CD4-positive, alpha-beta T cell treated with Interleukin-15 for 4 hours (primary cell): ENCODE data around the gene RPTOR.

ENCODE experiments used
- DNase-seq: peaks from one replicate; pipeline ENCODE4 v3.0.0-alpha.2; 2020; ENCODE audit warnings: low spot score

Gene RPTOR

GRCh38 chr17:80980397-80981061, 435.9 kb downstream of the RPTOR start:
- peak; percentile 42 for DNase-seq

GRCh38 chr17:80981062-80981902, 436.6 kb downstream of the RPTOR start:
- DNase-seq, result no peak

DNA sequence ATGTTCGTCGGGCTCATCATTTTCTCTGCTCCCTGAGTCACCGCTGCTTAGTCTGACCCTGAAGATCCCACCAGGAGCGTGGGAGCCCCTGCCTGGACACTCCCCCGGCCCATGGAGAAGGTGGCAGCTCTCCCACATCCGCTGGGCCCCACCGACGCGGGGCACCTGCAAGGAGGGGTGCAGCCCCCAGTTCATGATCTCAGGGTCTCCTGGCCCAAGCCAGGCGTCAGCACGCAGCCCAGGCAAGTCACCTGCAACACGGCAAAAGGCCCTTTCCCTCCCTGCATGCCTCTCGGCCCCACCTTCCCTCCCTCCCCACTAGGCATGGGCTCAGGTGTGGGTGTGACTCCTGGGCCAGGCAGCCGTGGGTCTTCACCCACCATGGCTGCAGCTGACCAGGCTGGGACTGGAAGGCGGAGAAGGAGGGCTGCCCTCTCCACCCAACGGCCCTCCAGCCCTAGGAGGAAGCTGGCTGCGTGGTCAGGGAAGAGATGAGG, 437.3 kb downstream of the RPTOR start:
- no peak for DNase-seq

DNA sequence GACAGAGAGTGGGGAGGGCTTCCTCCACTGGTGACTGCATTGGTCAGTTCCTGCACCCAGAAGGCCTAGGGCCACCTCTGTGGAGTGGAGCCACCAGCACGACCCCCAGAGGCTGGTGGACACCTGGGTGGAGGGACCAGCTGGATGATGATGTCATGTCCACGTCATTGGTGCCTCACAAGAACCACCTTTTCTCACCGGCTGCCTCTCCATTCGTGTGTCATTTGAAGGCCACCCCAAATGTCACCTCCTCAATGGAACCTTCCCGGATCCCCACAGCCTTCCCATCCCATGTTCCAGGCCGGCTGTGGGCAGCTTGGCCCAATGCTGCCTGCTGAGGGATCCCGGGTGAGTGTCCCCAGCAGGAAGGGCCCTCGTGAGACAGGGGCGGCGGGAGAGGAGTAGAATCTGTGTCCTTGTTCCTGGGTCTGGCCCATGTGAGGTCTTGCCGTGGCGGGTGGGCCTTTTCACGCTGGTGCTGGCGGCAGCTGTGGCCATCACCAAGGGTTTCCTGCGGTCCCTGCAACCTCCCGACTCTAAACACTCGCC, 437.9 kb downstream of the RPTOR start:
- no peak for DNase-seq

DNA sequence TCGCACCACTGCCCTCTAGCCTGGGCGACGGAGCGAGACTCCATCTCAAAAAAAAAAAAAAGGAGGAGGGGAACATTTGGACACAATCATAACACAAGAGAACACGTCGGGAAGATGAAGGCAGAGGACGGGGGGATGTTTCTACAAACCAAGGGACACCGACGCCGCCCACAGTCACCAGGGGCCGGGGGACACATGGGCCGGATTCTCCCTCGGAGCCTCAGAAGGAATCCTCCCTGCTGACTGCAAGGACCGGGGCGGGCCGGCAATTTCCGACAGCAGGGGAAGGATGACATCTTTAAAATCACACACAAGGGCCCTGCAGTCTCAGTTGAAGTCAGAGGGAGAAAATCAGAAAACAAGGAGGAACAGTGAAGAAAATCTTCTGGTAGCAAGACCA, 438.9 kb downstream of the RPTOR start:
- DNase-seq, result no peak

GRCh38 chr17:80984749-80985148, 440.1 kb downstream of the RPTOR start:
- DNase-seq, result no peak

- DNase-seq, result no peak
These were observed 441.4 kb downstream of the RPTOR start for GRCh38 chr17:80986046-80986445.

GRCh38 chr17:80986816-80987475, 442.3 kb downstream of the RPTOR start:
- no peak for DNase-seq

DNA sequence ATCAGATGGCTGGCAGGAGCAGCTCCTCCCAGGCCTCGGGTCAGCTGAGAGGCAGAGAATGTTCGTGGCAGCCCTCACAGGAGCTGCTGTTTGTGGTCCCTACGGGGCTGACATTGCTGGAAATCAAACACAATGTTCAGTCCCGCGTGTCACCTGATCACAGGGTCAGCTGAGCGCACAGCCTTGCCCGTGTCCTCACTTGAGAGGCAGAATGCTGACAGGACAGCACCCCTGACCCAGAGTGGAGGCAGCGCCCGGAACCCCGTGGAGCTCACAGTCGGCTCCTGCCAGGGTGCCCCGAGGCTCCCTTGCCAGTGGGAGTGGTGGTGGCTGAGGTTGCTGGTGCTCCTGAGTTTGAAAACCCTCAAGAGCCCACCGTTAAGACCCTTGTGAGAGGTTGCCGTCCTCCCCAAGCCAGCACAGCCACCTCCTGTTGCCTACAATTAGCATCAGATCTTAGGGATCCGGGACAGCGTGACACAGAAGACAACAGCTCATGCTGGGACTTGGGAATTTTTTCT, 443.4 kb downstream of the RPTOR start:
- DNase-seq, result no peak

DNA sequence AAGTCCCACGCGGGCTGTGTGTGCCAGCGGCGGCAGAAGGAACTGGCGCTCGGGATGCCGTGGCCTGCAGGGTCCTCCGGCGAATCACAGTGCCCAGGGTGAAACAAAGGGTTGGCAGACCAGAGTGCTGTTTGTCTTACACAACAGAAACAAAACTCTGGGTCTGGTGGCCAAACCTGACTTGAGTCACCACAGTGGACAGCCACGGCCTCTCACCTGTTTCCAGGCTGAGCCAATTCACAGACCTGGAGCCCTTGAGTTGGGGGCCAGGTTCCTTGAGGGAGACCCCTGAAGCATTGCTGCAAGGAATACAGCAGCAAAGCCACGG, 444.9 kb downstream of the RPTOR start:
- DNase-seq, result no peak

DNA sequence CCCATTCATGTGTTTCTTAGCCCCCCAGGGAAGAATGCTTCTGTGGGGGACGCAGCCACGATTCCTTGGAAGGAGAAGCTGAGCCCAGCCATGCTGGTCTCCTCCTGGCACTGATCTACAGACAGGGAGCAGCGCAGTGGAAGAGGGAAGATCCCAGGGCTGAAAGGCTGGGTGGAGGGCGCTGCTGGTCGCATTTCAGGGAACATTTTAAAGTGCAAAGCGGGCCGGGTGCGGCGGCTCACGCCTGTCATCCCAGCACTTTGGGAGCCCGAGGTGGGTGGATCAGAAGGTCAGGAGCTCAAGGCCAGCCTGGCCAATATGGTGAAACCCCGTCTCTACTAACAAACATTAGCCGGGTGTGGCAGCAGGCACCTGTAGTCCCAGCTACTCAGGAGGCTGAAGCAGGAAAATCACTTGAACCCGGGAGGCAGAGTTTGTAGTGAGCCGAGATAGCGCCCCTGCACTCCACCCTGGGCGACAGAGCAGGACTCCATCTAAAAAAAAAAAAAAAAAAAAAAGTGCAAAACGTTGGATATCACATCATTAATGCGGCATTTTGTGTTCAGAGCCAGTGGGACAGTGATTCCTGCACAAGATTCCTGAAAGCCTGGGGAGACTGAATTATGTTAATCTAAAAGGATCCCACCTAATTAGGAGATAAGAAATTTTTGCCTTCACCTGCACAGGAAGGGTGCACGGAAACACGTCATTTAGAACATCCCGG, 446.4 kb downstream of the RPTOR start:
- no peak for DNase-seq

GRCh38 chr17:80991645-80992076, 447.0 kb downstream of the RPTOR start, which contains the start of gene CHMP6:
Gene CHMP6 (plus strand): TSS chr17:80991841. CDS start chr17:80991919, 78 bp downstream.
- DNase-seq, result peak; percentile 75

DNA sequence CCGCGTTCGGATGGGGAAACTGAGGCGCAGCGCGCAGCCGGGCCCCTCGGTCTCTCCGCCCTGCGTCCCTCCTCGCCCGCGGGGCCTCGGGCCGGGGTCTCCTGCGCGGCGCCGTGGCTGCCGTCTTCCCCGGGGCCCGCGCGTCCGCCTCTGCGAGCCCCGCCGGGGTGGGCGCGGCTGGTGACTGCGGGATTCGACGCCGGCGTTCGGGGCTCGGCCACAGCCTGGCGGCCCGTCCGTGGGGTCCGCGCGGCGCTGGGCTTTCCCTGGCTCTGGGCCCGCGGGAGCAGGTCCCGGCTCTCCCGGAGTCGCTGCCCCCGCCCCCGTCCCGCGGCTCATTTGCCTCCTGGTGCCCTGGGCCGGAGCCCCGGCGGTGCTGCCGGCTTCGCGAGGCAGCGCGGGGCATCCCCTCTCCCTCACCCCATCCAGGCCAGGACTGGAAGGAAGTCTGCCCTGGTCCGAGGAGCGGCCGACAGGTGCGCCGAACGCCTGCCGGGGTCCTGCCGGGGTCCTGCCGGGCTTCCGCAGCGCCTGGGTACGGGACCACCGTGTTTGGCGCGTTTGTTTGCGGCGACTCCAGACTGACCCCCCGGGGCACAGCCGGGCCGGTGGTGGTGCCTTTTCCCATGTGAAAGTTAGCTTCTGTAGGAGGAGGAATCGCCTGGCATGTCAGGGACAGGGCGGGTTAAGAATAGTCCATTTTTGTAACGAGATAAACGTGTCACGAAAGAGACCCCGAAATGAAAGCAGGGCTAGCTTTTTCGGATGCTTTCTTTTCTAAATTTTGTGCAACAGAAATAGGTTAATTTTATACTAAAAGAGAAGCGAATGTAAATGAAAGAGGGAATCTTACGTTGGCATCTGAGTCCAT, 447.7 kb downstream of the RPTOR start:
- no peak for DNase-seq

DNA sequence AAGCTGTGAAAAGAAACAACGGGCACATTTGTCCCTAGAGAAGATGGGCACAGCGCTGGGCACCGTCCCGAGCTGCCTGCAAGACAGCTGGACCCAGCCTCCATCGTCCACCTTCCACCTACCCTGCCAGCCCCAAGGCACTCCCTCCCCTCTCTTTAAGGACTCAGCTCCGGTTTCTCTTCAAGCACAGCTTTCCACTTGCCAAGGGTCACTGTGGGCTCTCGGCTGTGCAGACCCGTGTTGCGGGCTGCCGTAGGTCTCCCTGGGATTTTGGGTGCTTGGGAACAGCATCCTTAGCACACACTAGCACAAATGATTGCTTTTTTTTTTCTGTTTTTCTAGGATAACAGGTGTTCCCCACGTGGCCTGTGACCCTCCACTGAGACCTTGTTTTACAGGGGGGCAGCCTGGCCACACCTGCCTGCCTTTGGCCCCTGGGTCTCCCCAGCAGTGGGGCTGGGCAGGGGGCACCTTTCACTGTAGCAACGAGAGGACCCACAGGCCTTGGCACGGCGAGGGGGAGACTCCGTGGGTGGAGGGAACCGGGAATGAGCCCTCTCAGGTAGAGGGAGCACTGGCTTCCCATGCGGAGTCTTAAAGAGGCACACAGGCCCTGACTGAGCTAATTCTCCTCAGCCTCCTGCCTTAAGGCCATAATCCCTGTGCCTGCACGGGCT, 448.4 kb downstream of the RPTOR start:
- DNase-seq, result no peak

DNA sequence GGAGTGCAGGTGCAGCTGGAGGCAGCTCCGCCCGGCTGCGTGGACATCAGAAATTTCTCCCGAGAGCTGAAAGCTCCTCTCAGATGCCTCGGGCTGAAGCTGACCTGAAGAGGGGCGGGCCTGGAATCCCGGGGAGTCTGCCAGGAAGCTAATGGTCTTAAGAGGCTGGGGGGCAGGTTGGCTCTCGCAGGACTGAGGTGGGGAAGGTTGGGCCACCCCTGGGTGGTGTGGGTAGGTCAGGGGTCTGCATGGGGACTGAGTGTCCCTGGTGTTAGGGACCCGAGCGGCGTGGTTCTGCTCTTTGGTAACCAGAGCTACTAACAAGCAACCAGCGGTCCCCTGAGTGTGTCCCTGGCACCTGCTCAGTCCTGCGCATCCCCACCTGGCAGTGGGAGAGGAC, 450.5 kb downstream of the RPTOR start:
- DNase-seq, result no peak

DNA sequence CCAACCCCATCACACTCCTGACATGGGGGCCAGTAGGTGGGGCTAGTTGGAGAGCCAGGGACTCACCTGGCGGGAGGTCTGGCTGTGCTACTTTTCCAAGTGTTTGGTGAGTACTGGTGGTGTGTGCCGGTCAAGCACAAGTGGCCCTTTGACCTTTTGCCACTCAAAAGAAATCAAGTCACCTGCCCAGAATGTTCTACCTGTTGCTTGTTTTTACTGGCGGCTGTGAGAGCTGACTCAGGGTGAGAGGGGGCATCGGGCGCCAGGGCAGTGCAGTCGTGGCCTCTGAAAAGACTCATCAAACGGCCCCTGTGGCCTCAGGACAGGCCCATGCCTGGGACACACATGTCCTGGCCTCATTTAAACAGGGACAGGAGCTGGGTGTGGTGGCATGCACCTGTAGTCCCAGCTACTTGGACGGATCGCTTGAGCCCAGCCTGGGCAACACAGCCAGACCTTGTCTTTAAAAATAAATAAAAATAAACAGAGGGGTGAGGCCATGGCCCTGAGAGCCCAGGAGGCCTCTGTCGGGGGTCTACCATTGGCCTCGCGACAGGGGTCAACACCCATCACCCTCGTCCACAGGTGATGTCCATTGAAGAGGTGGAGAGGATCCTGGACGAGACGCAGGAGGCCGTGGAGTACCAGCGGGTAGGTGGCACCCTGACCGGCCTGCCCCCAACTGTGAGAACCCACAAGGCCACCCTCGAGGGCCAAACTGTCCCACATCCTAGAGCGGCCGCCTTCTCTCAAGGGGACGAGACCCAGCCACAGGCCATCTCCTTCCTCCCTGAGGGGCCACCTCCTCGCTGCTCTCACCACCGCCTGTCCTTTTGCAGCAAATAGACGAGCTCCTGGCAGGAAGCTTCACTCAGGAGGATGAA, 452.0 kb downstream of the RPTOR start:
- DNase-seq, result no peak

DNA sequence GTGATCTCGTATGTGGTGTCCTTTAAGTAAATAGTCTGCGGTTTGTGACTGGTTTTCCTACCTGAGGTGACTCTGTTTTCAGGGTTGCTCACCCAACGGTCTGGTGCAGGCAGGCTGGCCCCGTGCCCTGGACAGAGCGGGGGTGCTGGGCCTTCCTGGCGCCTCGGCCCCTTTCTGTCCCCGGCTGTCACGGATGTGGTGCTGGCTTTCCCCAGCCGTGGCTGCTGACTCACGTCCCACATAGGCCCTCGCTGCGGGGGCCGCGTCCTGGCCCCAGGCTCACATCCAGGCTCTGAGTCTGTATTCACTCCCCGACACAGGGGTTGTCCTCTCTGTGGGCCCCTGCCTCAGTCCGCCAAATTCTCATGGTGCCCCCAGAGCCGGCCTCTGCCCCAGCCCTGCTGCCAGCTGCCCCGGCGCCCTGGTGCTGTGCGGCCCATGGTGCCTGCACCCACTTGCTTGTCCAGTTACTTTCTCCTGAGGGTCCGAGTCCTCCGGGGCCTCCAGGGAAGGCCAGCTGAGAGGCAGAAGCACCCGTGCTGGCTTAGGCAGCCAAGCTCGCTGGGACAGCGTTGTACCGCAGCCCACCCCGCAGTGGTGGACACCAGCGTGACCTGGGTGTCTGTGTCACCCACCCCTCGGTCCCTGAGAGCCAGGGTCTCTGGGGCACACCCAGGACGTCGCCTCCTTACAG, 452.9 kb downstream of the RPTOR start:
- no peak for DNase-seq

GRCh38 chr17:80998118-80998747, 453.6 kb downstream of the RPTOR start:
- no peak for DNase-seq
